ENCODE results near the gene TBCCD1. TPM values are rescaled to one million over a fixed set of nuclear protein-coding genes. Genes with fewer than 3 reads are reported as not detected.
A peak's percentile ranks its signal among the peaks of the same experiment; 100 is the strongest.

TBCCD1 gene
- total and polyA plus RNA-seq, 10 donors: 3.7 to 22.1 (median 12.6) TPM

DNA sequence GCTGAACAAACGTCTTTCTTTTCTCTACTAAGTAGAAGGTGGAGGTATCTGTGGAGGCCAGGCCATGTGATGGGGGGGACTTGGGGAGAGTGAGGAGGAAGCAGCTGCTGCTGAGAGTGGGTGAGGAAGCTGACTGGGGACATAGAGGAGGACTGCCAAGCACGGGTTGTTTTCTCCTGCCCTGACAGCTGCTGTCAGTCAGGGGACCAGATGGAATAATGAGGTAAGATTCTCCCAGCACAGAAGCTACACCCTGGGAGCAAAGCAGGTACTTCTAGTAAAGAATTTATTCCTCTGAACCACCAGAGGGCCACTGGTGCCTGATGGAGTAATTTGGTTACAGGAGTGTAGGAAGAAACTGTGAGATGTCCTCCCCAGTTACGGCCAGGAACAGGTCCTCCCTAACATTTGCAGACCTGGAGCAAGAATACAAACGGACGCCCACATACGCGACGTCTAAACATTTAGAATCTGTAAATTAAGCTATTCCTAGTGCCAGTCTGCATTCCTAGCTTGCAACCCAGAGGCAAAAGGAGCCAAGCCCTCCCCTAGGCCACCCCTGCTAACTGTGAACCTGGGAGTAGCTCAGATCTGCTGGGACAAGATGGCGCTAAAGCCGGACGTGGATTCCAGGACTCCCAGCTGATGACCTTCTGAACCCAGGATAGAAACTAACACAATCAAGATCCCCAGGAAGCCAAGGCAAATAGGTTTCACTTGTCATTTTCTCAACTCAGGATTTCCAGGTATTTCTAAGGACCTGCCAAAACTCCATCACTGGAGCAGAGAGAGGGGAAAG is 37.7 kb downstream of the TBCCD1 start:
- Histone ChIP-seq H3K36me3 (no peaks in the 10 kb centered on the region), H3K9me3 (no peaks in the 10 kb centered on the region), H3K27me3 (replicated peaks in 1 of 7) (peaks cover 0 to 11% (median 0%) of the 10 kb centered on the region in 7 donors), H3K27ac (peak overlapping the region in 1 of 8 donors; percentile 27), H3K4me3 (no peak overlapping the region), H3K4me1 (peaks cover 10 to 65% (median 34%) of the 10 kb centered on the region in 6 donors)
- WGBS, 5 donors: 60 to 75% (median 66%) methylated on average over 11 of the region's 11 CpGs
- no peak for DNase-seq
- TF ChIP-seq, protein P1, sequence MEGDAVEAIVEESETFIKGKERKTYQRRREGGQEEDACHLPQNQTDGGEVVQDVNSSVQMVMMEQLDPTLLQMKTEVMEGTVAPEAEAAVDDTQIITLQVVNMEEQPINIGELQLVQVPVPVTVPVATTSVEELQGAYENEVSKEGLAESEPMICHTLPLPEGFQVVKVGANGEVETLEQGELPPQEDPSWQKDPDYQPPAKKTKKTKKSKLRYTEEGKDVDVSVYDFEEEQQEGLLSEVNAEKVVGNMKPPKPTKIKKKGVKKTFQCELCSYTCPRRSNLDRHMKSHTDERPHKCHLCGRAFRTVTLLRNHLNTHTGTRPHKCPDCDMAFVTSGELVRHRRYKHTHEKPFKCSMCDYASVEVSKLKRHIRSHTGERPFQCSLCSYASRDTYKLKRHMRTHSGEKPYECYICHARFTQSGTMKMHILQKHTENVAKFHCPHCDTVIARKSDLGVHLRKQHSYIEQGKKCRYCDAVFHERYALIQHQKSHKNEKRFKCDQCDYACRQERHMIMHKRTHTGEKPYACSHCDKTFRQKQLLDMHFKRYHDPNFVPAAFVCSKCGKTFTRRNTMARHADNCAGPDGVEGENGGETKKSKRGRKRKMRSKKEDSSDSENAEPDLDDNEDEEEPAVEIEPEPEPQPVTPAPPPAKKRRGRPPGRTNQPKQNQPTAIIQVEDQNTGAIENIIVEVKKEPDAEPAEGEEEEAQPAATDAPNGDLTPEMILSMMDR (IDR thresholded peaks at IDR 0.05 in 8 of 11, conservative IDR thresholded peaks at IDR 0.05 in 3 of 11): no peak
- no peak for TF ChIP-seq POLR2A (IDR thresholded peaks at IDR 0.05)
- peak in 1 of 3 donors; percentile 36 for TF ChIP-seq POLR2AphosphoS5 (IDR thresholded peaks at IDR 0.05)
- intact Hi-C loops (cut with DNase I; ENCODE audit: low total_unique reads): no loop called here

DNA sequence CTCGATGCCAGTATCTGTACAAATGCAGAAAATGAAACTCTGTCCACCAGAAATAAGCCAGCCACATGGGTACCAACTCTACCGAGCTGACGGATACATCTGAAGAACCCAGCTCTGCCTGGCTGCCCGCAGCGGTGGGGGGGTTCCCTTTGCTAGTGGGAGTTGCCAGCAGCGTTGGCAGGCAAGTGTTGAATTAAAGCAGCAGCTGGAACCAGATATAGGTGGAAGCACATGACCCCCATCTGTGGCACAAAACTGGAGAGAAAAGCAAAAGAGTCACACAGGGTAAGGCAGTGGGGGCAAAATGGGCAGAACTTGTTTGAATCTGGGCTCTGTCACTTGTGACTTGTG is 40.9 kb downstream of the TBCCD1 start:
- Histone ChIP-seq H3K27me3 (replicated peaks in 1 of 7) (peaks cover 0 to 11% (median 0%) of the 10 kb centered on the region in 7 donors), H3K9me3 (no peaks in the 10 kb centered on the region), H3K4me1 (peaks cover 0 to 48% (median 18%) of the 10 kb centered on the region in 6 donors), H3K27ac (peak overlapping the region in 4 of 8 donors; percentile 14 to 59 (median 45)), H3K4me3 (no peak overlapping the region), H3K36me3 (no peaks in the 10 kb centered on the region)
- TF ChIP-seq POLR2AphosphoS5 (IDR thresholded peaks at IDR 0.05): peak in 1 of 3 donors; percentile 49
- TF ChIP-seq, protein P1 (IDR thresholded peaks at IDR 0.05 in 8 of 11, conservative IDR thresholded peaks at IDR 0.05 in 3 of 11): no peak
- peak; percentile 89 for DNase-seq
- WGBS, 5 donors: 51 to 66% (median 60%) methylated on average over 6 of the region's 6 CpGs
- intact Hi-C loops (cut with DNase I; ENCODE audit: low total_unique reads): no loop called here

DNA sequence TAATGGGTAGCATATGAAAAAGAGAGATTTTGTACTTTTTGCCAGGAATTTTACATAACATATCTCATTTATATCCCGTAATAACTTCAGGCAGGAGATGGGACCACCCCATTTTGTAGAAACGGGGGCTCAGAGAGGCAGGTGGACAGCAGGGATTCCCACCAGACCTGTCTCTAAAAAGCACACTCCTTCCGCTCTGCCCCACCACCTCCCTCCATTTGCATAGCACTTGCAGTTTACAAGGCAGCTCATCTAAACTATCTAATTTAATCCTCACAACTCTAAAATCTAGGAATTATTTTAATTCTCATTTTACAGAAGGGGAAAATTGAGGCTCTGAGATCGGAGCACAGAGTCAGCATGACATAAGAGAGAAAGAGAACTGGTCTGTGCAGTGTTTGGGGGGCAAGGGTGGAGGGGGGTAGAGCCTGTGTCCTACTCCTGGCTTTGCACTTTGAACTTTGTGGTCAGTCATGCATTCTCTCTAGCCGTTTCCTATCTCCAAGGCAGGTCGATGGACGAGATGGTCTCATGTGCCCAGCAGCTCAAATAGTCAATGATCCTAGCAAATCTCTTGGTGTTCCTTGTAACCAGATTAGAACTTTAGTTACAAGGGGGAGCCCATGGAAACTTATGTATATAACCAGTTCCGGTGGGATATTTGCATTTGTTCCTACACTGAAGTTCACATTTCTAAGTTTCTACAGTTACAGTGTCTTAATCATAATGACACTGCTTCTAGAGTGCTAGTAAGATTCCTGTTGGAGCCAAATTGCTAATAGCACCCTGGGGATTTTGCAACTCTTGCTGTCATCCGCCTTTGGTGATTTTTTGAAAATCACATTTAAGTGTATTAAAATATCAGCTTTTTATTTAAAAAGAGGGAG is 41.5 kb downstream of the TBCCD1 start:
- no peaks in the 10 kb centered on the region for H3K36me3 ChIP-seq
- no peak for DNase-seq
- no peak overlapping the region for H3K4me3 ChIP-seq
- H3K27ac ChIP-seq: peak overlapping the region in 3 of 8 donors; percentile 32 to 58 (median 36)
- intact Hi-C loops (cut with DNase I; ENCODE audit: low total_unique reads): no loop called here
- peaks cover 0 to 51% (median 21%) of the 10 kb centered on the region in 6 donors for H3K4me1 ChIP-seq
- peaks cover 0 to 11% (median 0%) of the 10 kb centered on the region in 7 donors for H3K27me3 ChIP-seq (replicated peaks in 1 of 7)
- no peak for TF ChIP-seq POLR2A (IDR thresholded peaks at IDR 0.05)
- no peak for TF ChIP-seq POLR2AphosphoS5 (IDR thresholded peaks at IDR 0.05)
- TF ChIP-seq, protein P1 (IDR thresholded peaks at IDR 0.05 in 8 of 11, conservative IDR thresholded peaks at IDR 0.05 in 3 of 11): no peak
- 63 to 75% (median 67%) methylated on average over 9 of the region's 9 CpGs for WGBS, 5 donors
- no peaks in the 10 kb centered on the region for H3K9me3 ChIP-seq
